GM19328 (cell line): ENCODE results near the gene SLC35F4.
"Not testable (repeated sequence)": the region's sequence is repeated elsewhere in the genome, so short reads cannot be mapped to it uniquely, and the experiment has no call there.

Source experiments
- ATAC-seq: cut with Tn5 transposase; IDR thresholded peaks from one replicate; pipeline ENCODE4 v1.9.1; 2021; ENCODE audit warnings: mild to moderate bottlenecking, moderate library complexity; ENCODE audit not compliant: unreplicated experiment

The SLC35F4 gene

GRCh38 chr14:57732463-57733285 is 133.2 kb downstream of the SLC35F4 start:
- ATAC-seq, result no peak

- no peak for ATAC-seq
Observed at GRCh38 chr14:57729208-57730187, 136.4 kb downstream of the SLC35F4 start.

GRCh38 chr14:57725399-57726077 is 140.4 kb downstream of the SLC35F4 start:
- ATAC-seq, result no peak

- ATAC-seq, result not testable (repeated sequence)
Observed at GRCh38 chr14:57722141-57722540, 143.8 kb downstream of the SLC35F4 start.

GRCh38 chr14:57714487-57714931 is 151.4 kb downstream of the SLC35F4 start:
- no peak for ATAC-seq

GRCh38 chr14:57712698-57713097 is 153.2 kb downstream of the SLC35F4 start:
- no peak for ATAC-seq

- no peak for ATAC-seq
Observed at GRCh38 chr14:57712102-57712501, 153.8 kb downstream of the SLC35F4 start.

GRCh38 chr14:57709909-57710308 is 156.0 kb downstream of the SLC35F4 start:
- no peak for ATAC-seq

GRCh38 chr14:57709086-57709485 is 156.8 kb downstream of the SLC35F4 start:
- ATAC-seq, result not testable (repeated sequence)

GRCh38 chr14:57707219-57707618 is 158.7 kb downstream of the SLC35F4 start:
- no peak for ATAC-seq

- ATAC-seq, result no peak
Observed at GRCh38 chr14:57704763-57705162, 161.1 kb downstream of the SLC35F4 start.

- ATAC-seq, result no peak
Observed at GRCh38 chr14:57699947-57700346, 165.9 kb downstream of the SLC35F4 start.

GRCh38 chr14:57692671-57693070 is 173.2 kb downstream of the SLC35F4 start:
- ATAC-seq, result no peak

- no peak for ATAC-seq
Observed at GRCh38 chr14:57687416-57687815, 178.5 kb downstream of the SLC35F4 start.

GRCh38 chr14:57686304-57686703 is 179.6 kb downstream of the SLC35F4 start:
- ATAC-seq, result no peak

GRCh38 chr14:57671021-57671420 is 194.9 kb downstream of the SLC35F4 start:
- no peak for ATAC-seq

- no peak for ATAC-seq
Observed at GRCh38 chr14:57660208-57660607, 205.7 kb downstream of the SLC35F4 start.

- ATAC-seq, result no peak
Observed at GRCh38 chr14:57659052-57659451, 206.8 kb downstream of the SLC35F4 start.

GRCh38 chr14:57657487-57657886 is 208.4 kb downstream of the SLC35F4 start:
- ATAC-seq, result no peak

- ATAC-seq, result no peak
Observed at GRCh38 chr14:57656853-57657252, 209.0 kb downstream of the SLC35F4 start.

GRCh38 chr14:57652769-57653168 is 213.1 kb downstream of the SLC35F4 start:
- no peak for ATAC-seq
